HAP-1 (cell line): ENCODE data around the gene MED12L.

Experiments used
- DNase-seq, 2 experiments: peaks; one replicate each; pipeline ENCODE4 v3.0.0-alpha.2; 2016 to 2020; ENCODE audit warnings: low spot score in 2 of 2
- H3K27me3 ChIP-seq: fragments of 250-450 bp; sonication (Bioruptor Pico); 2 replicates; pipeline ENCODE4 v1.5.1; 2020; ENCODE audit warnings: low read depth, mild to moderate bottlenecking, moderate library complexity
- H3K36me3 ChIP-seq: fragments of 250-450 bp; sonication (Bioruptor Pico); replicated peaks from 2 replicates; pipeline ENCODE4 v1.5.1; 2020; ENCODE audit warnings: mild to moderate bottlenecking
- H3K4me1 ChIP-seq: fragments of 250-450 bp; sonication (Bioruptor Pico); 2 replicates; pipeline ENCODE4 v1.5.1; 2020; ENCODE audit warnings: mild to moderate bottlenecking
- H3K4me3 ChIP-seq: fragments of 250-450 bp; sonication (Bioruptor Pico); 2 replicates; pipeline ENCODE4 v1.5.1; 2020; ENCODE audit warnings: mild to moderate bottlenecking, moderate library complexity
- H3K9me3 ChIP-seq: fragments of 250-450 bp; sonication (Bioruptor Pico); 2 replicates; pipeline ENCODE4 v1.5.1; 2020; ENCODE audit warnings: mild to moderate bottlenecking, moderate library complexity
- in situ Hi-C: fragments of 300-500 bp; cut with MboI; formaldehyde crosslinking; loops from 3 replicates; pipeline ENCODE4 v1.14.3; 2020; ENCODE audit warnings: low sequenced_read_pairs, inconsistent platforms, mixed read lengths

MED12L gene

GRCh38 chr3:151283907-151284461 is 198.5 kb downstream of the MED12L start:
- H3K4me3 ChIP-seq = no peak overlapping the region
- no peaks in the 10 kb centered on the region for H3K27me3 ChIP-seq
- no peaks in the 10 kb centered on the region for H3K4me1 ChIP-seq
- no peaks in the 10 kb centered on the region for H3K36me3 ChIP-seq
- in situ Hi-C loops = no loop called here
- no peaks in the 10 kb centered on the region for H3K9me3 ChIP-seq
- DNase-seq = no peak

GRCh38 chr3:151285940-151286339 is 200.5 kb downstream of the MED12L start:
- no peak overlapping the region for H3K4me3 ChIP-seq
- no peak for DNase-seq
- H3K4me1 ChIP-seq = no peaks in the 10 kb centered on the region
- no peaks in the 10 kb centered on the region for H3K9me3 ChIP-seq
- no peaks in the 10 kb centered on the region for H3K36me3 ChIP-seq
- in situ Hi-C loops = no loop called here
- no peaks in the 10 kb centered on the region for H3K27me3 ChIP-seq

DNA sequence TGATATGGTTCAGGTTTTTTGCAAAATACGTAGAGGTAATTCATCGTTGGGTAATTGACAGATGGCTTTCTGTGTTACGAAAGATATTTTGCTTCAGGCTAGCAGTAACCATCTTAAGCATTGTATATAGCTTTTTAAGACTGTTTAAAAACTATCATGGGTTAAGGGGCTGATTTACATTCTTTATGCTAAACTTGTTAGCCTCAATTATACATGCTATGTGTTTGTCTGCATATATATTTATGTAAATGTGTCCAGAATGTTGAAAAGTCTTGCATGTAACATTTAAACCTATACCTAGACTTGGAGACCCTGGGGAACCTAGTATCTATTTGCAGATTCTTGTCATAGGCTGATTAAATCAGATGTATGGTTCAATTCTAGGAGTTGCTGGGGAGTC is 204.0 kb downstream of the MED12L start:
- H3K9me3 ChIP-seq = no peaks in the 10 kb centered on the region
- H3K4me3 ChIP-seq = no peak overlapping the region
- in situ Hi-C loops = no loop called here
- DNase-seq = no peak
- 0 out of 2 replicates have a peak, but pooled peaks cover 2% of the 10 kb centered on the region for H3K4me1 ChIP-seq
- H3K36me3 ChIP-seq = no peaks in the 10 kb centered on the region
- H3K27me3 ChIP-seq = no peaks in the 10 kb centered on the region

DNA sequence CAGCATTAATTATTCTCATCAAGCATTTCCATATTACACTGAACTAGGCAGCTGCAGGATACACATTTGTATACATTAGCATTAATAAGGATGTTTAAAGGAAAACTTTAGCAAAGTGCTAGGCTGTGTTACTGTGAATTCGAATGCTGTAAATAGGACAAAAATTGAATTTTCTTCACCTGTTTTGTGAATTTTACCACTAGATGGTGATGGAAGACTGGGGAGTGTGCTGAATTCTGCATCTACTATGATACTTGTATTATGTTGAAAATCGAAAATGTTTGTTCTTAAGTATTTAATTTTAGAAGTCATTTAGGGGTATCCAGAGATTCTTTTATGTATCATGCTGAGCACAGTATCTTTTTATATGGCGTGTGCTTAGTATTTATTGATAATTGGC is 205.2 kb downstream of the MED12L start:
- Histone ChIP-seq H3K36me3 (no peaks in the 10 kb centered on the region), H3K4me1 (0 out of 2 replicates have a peak, but pooled peaks cover 2% of the 10 kb centered on the region), H3K4me3 (no peak overlapping the region), H3K9me3 (no peaks in the 10 kb centered on the region), H3K27me3 (no peaks in the 10 kb centered on the region)
- in situ Hi-C loops = no loop called here
- DNase-seq = no peak

GRCh38 chr3:151293127-151293526 is 207.7 kb downstream of the MED12L start:
- Histone ChIP-seq H3K36me3 (no peaks in the 10 kb centered on the region), H3K27me3 (no peaks in the 10 kb centered on the region), H3K9me3 (no peaks in the 10 kb centered on the region), H3K4me3 (no peak overlapping the region), H3K4me1 (0 out of 2 replicates have a peak, but pooled peaks cover 2% of the 10 kb centered on the region)
- in situ Hi-C loops = no loop called here
- peak; percentile 16 to 17 for DNase-seq

GRCh38 chr3:151296226-151296625 is 210.8 kb downstream of the MED12L start:
- in situ Hi-C loops = no loop called here
- no peak overlapping the region for H3K4me3 ChIP-seq
- H3K27me3 ChIP-seq = no peaks in the 10 kb centered on the region
- no peak for DNase-seq
- H3K4me1 ChIP-seq = 0 out of 2 replicates have a peak, but pooled peaks cover 2% of the 10 kb centered on the region
- H3K9me3 ChIP-seq = no peaks in the 10 kb centered on the region
- no peaks in the 10 kb centered on the region for H3K36me3 ChIP-seq

DNA sequence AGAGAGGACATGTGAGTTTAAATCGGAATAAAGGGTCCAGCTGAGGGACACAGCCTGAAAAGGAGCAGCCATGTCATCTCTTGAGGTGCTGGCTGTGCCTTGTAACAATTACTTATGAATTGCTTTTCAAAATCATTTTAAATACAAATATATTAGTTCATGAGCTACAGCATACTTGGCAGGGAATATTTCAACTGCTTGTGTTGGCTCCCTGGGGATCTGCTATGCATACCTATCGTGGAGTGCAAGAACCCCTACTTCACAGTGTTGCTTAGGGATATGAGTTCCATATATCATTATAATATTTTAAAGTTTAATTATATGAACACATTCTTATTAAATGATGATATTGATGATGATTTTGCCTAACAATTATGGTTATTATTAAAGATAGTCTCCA is 212.0 kb downstream of the MED12L start:
- Histone ChIP-seq H3K4me3 (no peak overlapping the region), H3K9me3 (no peaks in the 10 kb centered on the region), H3K27me3 (no peaks in the 10 kb centered on the region), H3K4me1 (peaks cover 10% of the 10 kb centered on the region), H3K36me3 (no peaks in the 10 kb centered on the region)
- DNase-seq = no peak
- in situ Hi-C loops = no loop called here

- in situ Hi-C loops = no loop called here
- no peak for DNase-seq
- Histone ChIP-seq H3K27me3 (no peaks in the 10 kb centered on the region), H3K36me3 (no peaks in the 10 kb centered on the region), H3K9me3 (no peaks in the 10 kb centered on the region), H3K4me1 (peaks cover 8% of the 10 kb centered on the region), H3K4me3 (no peak overlapping the region)
Observed at GRCh38 chr3:151299006-151299405, 213.5 kb downstream of the MED12L start.

- Histone ChIP-seq H3K27me3 (no peaks in the 10 kb centered on the region), H3K9me3 (no peaks in the 10 kb centered on the region), H3K4me1 (peaks cover 8% of the 10 kb centered on the region), H3K36me3 (no peaks in the 10 kb centered on the region), H3K4me3 (no peak overlapping the region)
- no peak for DNase-seq
- in situ Hi-C loops = no loop called here
Observed at GRCh38 chr3:151300539-151300938, 215.1 kb downstream of the MED12L start.

DNA sequence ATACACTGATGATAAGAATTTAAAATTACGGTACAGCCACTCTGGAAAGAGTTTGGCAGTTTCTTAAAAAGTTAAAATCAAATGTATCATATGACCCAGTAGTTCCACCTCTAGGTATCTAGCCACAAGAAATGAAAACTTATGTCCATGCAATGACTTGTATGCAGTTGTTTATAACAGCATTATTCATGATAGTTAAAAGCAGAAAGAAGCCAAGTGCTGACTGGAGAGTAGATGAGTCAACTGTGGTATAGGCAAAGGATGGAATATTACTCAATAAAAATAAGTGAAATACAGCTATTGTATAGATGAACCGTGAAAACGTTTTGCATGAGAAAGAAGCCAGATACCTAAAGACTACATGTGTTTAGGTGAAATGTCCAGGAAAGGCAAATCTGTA is 216.3 kb downstream of the MED12L start:
- no peaks in the 10 kb centered on the region for H3K27me3 ChIP-seq
- H3K9me3 ChIP-seq = no peaks in the 10 kb centered on the region
- no peaks in the 10 kb centered on the region for H3K36me3 ChIP-seq
- peaks cover 9% of the 10 kb centered on the region for H3K4me1 ChIP-seq
- in situ Hi-C loops = no loop called here
- DNase-seq = peak in 1 of 2 experiments; percentile 22
- H3K4me3 ChIP-seq = no peak overlapping the region

DNA sequence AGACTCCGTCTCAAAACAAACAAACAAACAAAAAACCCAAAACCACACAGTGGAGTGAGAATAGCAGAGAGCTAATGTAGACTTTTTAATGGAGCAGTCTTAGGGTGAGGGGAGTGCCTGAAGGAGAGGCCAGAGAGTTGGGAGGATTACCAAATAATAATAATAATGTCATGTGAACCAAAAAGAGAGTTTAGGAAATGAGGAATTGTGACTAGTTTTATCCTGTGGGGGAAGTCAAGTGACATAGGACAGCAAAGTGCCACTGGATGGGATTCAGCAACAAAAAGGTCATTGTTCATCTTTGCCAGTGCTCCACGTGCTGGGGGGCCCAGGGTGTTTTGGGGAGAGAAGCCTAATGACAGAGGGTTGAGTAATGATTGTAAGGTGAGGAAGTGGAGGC is 218.3 kb downstream of the MED12L start:
- H3K4me3 ChIP-seq = no peak overlapping the region
- no peak for DNase-seq
- H3K9me3 ChIP-seq = no peaks in the 10 kb centered on the region
- H3K27me3 ChIP-seq = no peaks in the 10 kb centered on the region
- in situ Hi-C loops = no loop called here
- peaks cover 16% of the 10 kb centered on the region for H3K4me1 ChIP-seq
- H3K36me3 ChIP-seq = no peaks in the 10 kb centered on the region

DNA sequence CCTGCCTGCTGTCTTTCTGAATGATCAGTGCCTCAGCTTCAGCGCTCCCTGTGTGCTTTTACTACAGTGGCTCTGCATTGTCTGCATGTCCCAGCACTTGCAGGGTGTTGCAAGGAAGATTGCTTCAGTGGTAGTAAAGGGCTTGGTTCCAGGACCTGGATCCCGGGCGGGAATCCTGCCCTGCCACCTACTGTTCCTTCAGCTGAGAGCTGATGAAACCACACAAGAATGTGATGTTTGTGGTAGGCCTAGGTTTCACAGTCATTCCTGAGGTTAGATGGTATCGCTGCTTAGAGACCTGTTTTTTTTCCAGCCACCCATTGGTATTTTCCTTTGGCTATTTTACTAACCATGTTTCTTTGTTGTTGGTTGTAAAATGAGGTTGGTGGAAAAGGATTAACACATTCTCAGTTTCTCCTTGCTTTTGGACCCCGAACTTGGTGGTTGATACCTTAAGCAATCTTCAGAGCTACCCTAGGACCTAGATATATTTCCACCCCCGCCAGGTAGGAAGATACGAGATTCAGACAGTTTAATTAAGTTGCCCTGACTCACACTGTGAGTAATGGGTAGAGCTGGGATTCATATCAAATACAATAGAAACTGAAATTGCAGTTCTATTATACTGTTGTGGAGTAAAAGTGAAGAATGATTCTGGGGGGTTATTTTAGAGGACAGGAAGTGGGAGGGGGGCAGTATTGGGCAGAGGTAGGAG is 219.8 kb downstream of the MED12L start:
- no peaks in the 10 kb centered on the region for H3K9me3 ChIP-seq
- in situ Hi-C loops = no loop called here
- H3K27me3 ChIP-seq = no peaks in the 10 kb centered on the region
- peaks cover 16% of the 10 kb centered on the region for H3K4me1 ChIP-seq
- H3K4me3 ChIP-seq = no peak overlapping the region
- H3K36me3 ChIP-seq = no peaks in the 10 kb centered on the region
- peak in 1 of 2 experiments; percentile 17 for DNase-seq

DNA sequence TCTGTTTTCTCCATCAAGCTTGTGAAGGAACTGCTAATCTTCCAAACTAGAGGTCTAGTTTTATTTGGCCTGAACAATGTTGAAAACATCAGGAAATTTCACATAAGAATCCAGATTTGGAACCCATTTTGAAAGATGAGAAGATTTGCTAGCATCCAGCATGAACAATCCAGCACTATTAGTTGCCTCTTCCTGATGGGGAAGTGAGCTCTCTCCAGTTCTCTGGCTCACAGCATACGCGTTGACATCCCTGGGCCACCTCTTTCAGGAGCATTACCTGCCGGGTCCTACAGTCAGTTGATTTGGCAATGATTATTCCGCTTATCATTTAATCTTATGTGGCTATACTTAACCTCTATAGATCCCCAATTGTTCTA is 220.3 kb downstream of the MED12L start:
- no peak for DNase-seq
- H3K9me3 ChIP-seq = no peaks in the 10 kb centered on the region
- H3K27me3 ChIP-seq = no peaks in the 10 kb centered on the region
- no peak overlapping the region for H3K4me3 ChIP-seq
- no peaks in the 10 kb centered on the region for H3K36me3 ChIP-seq
- in situ Hi-C loops = no loop called here
- H3K4me1 ChIP-seq = peaks cover 16% of the 10 kb centered on the region

DNA sequence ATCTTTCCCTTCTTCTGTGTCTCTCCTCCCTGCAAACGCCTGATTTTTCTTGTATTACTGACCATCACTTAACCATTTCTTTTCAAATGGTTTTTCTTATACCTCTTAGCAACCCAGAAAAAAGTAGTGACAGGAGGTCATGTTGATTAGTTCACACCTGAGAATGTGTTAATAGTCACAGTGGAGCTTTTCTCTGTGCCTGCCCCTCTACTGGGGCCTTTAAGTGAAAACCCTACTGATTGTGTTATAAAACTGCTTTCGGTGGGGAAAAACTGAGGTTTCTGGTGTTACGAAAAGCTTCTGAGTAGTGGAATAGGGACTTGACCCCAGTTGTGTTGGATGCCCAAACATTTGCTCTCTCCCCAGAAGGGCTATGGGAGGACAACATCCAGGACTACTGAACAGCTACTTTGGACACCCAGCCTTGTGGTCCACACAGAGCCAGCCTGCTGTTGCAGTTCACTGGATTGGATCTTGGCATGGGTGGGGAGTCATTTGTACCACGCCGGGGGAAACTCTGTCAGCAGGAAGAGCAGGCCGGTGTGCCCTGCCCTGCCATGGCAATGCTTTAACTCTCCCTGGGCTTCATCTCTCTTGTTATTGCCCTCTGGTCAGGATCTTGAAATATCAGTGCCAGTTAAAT is 220.8 kb downstream of the MED12L start:
- H3K4me3 ChIP-seq = no peak overlapping the region
- no peak for DNase-seq
- in situ Hi-C loops = no loop called here
- no peaks in the 10 kb centered on the region for H3K36me3 ChIP-seq
- peaks cover 16% of the 10 kb centered on the region for H3K4me1 ChIP-seq
- H3K27me3 ChIP-seq = no peaks in the 10 kb centered on the region
- no peaks in the 10 kb centered on the region for H3K9me3 ChIP-seq
